GM21360 (cell line): Measurements from ENCODE around the gene PIAS4.
A peak's percentile ranks its signal among the peaks of the same experiment; 100 is the strongest.
"Not testable (repeated sequence)": the region's sequence is repeated elsewhere in the genome, so short reads cannot be mapped to it uniquely, and the experiment has no call there.

ENCODE experiments used
- ATAC-seq: cut with Tn5 transposase; IDR thresholded peaks from one replicate; pipeline ENCODE4 v1.9.1; 2021; ENCODE audit warnings: mild to moderate bottlenecking, moderate library complexity; ENCODE audit not compliant: unreplicated experiment

Gene PIAS4

DNA sequence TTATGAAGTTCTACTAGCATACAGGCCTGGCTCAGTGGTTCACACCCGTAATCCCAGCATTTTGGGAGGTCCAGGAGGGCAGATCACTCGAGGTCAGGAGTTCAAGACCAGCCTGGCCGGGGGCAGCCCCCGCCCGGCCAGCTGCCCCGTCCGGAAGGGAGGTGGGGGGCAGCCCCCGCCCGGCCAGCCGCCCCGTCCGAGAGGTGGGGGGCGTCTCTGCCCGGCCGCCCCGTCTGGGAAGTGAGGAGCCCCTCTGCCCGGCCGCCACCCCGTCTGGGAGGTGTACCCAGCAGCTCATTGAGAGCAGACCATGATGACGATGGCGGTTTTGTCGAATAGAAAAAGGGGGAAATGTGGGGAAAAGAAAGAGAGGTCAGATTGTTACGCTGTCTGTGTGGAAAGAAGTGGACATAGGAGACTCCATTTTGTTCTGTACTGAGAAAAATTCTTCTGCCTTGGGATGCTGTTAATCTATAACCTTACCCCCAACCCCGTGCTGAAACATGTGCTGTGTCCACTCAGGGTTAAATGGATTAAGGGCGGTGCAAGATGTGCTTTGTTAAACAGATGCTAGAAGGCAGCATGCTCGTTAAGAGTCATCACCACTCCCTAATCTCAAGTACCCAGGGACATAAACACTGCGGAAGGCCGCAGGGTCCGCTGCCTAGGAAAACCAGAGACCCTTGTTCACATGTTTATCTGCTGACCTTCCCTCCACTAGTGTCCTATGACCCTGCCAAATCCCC is 8.7 kb upstream of the PIAS4 start:
- not testable (repeated sequence) for ATAC-seq

DNA sequence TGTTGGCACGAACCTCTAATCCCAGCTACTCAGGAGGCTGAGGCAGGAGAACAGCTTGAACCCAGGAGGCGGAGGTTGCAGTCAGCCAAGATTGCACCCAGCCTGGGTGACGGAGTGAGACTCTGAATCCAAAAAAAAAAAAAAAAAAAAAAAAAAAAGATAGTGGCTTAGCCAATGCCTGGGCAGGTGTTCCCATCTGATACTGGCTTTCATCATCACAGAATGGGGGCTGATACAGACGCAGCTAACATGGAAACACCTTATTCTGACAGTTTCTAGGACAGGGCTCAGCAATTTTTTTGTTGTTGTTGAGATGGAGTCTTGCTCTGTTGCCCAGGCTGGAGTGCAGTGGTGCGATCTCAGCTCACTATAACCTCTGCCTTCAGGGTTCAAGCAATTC is 6.7 kb upstream of the PIAS4 start:
- ATAC-seq = not testable (repeated sequence)

DNA sequence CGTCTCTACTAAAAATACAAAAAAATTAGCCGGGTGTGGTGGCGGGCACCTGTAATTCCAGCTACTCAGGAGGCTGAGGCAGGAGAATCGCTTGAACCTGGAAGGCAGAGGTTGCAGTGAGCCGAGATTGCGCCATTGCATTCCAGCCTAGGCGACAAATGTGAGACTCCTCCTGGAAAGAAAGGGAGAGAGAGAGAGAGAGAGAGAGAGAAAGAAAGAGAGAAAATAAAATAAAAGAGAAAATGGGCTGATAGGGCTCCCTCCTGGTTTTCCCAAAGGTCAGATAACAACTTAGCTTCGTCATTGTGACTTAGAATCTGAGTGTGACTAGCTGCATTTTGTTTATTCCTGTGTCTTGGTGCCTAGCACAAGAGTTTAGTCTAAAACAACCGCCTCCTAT is 2.1 kb upstream of the PIAS4 start:
- ATAC-seq = not testable (repeated sequence)

DNA sequence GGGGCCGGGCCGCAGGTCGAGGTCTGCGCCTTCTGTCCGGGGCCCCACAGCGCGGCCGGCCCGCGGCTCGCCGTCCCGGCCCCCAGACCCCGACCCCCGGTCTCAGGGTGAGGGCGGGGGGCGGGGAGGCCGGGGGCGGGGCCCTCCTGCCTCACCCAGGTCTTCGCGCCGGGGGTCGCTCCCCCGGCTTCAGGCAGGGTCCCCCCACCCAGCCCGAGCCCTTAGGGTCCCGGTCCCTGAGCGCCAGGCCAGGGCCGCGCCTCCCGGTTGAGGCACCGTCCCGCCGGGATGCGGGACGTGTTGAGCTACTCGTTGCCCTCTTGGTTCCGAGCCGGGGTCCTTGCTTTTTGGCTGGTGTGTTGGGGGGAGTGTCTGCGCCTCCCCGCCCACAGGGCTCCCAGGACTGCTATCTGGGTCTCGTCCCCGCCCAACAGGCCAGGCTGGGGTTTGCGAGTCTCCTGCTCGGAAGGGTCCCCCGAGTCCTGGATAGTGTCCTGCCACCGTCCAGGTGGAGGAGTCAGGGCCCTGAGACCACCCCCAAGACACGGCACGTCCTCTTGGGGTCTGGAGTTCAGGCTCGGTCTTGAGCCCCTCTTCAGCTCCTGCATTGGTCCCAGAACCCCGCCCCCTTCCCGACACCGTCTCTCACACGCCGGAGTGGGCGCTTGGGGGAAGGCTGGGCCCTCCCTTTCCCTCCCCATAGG is 452 bp downstream of the PIAS4 start:
- ATAC-seq = peak; percentile 23

DNA sequence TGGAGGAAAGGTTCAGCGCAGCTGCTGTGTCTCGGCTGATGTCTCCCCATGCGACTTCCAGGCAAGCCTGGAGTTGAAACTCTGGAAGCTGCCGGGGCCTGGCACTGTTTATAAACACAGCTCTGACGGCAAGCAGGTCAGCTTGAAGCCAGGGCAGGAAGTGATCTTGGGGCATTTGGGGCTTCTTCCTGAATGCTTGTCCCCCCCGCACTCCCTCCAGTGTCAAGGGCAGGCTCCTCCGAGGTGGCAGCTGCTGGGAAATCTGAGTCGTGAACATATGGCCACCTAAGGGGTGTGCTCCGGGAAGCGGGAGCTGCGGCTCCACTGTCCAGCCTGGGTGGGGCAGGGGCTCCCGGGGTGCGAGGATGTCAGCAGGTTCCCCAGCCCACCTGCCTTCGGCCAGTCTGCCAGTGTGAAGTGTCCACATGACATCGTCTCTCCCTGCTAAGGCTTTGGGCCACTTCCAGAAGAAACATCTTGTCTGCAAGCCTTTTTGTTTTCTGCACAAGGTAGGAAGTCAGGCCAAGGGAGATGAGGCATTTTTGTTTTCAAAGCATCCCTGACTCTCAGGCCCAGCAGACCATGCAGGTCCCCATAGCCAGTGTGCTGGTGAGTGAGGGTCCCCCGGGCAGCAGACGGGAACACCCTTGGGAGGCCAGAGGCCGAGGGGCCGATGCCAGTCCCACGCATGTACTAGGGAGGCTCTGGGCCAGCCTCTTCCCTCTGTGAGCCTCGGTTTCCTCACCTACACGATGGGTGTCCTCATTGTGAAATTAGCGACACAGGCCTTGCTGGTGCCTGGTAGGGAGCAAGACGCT is 2.7 kb downstream of the PIAS4 start:
- no peak for ATAC-seq

DNA sequence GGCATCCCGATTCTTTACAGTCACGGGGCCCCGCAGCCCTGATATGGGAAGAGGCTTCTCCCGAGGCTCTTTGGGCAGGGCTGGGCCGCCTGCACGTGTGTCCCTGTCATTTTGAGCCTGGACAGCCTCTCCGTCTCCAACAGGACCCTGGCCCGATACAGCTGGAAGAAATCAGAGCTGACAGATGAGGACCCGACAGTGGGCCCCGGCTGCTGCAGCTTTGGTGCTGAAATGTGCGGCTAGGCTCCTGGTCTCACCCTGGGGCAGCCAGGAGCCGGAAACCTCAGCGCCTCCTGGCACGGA is 3.2 kb downstream of the PIAS4 start:
- no peak for ATAC-seq

DNA sequence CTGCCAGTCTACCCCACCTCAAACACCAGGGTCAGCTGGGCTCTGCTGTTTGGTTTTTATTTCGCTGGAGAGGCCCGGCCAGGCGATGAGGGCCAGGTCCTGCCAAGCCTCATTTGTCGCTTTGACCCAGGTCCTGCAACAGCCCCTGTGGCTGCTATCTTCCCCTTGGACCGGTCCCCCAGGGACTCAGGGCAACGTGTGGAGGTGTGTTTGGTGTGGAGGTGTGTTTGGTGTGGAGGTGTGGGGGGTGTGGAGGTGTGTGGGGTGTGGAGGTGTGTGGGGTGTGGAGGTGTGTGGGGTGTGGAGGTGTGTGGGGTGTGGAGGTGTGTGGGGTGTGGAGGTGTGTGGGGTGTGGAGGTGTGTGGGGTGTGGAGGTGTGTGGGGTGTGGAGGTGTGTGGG is 3.9 kb downstream of the PIAS4 start:
- ATAC-seq = not testable (repeated sequence)

DNA sequence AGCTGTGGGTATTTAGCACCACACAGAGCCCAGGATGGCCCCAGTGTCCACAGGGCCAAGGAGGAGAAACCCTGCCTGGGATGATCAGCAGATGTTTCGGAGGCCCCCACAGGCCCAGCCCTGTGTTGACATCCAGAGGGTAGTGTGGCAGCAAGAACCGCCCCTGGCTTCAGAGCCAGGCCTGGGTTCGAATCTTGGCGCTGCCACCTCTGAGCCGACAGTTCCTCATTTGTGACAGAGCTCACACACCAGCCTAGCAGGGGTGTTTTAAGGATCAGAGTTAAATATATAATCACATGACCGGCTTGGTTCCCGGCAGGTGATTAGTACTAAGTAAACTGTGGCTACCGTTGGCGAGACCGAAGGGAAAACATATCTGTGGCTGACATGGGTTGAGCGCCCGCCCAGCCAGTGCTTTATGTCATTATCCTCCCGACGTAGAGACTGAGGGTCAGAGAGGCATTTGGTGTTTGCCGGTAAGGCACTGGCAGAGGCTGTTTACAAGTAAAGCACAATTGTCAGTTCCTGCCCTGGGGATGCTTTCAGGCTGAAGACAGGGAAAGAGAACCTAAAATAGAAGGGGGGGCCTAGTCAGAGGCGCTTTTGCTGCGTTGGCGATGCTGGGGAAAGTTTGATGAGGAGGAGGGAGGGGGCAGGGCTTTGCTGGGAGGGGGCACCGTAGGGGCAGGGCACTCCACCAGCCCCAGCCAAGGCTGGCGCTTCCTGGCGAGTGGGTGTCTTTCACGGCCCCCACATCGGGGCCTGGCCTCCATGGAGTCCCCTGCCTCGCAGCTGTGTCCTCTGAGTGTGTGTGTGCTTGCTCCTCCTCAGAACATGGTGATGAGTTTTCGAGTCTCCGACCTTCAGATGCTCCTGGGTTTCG is 4.8 kb downstream of the PIAS4 start:
- ATAC-seq = no peak

DNA sequence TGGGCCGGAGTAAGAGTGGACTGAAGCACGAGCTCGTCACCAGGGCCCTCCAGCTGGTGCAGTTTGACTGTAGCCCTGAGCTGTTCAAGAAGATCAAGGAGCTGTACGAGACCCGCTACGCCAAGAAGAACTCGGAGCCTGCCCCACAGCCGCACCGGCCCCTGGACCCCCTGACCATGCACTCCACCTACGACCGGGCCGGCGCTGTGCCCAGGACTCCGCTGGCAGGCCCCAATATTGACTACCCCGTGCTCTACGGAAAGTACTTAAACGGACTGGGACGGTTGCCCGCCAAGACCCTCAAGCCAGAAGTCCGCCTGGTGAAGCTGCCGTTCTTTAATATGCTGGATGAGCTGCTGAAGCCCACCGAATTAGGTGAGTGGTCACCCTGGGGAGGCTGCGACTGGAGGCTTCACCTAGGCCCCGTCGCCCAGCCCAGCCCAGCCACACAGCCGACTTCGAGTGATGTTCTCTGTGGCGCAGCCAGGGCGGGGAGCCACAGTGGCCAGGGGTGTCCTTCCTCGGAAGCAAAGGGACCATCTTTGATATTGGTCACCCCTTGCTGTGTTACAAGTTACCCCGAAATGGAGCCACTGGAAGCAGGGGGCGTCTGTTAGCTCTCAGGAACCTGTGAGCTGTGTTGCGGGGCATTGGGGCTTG is 5.6 kb downstream of the PIAS4 start:
- ATAC-seq = no peak

DNA sequence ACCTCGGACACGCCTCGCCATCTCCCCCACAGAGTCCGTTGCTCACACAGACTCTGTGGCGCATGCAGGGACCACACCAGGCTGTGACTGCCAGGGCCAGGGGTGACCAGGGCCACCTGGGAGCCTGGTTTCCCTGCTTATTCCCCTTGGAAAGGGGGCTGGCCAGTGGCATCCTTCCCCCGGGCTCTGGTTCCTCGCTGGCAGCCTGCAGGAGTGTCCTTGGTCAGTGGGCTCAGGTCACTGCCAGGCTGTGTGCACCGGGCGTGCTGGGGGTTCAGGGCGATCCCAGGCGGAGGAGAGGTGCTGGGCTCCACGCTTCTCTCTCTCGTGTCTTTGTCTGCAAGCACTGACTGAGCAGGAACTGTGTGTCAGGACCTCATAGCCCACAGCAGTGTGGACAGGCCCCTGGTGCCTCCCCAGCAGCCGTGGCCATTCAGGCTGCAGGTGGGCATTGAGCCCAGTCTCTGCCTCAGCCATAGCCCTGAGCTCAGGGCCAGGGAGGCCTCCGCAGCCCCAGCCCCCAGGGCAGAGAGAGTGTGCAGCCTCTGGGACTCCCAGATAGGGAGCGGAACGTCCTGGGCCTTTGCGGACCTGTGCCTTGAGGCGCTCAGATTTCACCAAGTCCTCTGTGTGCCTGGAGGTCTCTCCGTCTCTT is 6.5 kb downstream of the PIAS4 start:
- no peak for ATAC-seq

DNA sequence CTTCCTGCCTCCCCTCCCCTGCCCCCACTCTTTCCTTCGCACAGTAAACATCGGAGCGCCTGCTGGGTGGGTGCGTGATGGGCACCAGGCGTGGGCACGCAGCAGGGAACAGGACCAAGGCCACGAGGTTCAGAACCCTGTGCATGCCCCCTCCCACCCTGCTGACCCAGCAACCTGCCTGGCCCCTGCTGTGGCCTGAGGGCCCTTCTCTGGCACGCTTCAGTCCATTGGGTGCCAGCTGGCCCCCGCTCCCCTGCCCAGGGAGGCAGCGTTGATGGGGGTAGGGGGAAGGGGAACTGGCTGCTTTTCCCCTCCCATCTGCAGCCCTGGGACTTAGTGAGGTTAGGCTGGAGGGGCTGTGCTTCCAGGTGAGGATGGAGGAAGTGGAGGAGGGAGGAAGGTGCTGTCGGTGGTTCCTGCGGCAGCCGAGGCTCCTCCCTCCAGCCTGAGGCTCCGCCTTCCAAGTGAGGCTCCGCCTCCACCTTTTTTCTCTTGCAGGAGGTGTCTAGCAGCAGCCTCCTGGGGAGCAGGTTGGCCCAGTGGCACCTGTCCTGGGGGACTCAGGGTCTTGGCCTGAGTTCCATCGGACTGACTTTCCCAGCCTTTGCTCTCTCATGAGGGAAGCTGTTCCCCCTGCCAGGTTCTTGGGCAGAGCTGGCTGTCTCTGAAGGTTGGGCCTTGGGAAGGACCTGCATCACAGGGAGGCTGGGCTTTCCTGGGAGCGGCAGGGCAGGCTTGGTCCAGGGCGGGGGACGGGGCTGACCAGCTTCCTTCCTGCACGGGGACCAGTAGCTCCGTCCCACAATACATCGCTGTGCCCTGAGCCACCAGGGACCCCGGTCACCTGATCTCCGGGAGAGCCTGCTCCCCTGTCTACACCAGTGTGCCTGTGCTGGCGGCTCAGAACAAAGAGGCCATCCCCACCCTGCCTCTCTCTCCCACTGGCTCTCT is 7.3 kb downstream of the PIAS4 start:
- no peak for ATAC-seq

DNA sequence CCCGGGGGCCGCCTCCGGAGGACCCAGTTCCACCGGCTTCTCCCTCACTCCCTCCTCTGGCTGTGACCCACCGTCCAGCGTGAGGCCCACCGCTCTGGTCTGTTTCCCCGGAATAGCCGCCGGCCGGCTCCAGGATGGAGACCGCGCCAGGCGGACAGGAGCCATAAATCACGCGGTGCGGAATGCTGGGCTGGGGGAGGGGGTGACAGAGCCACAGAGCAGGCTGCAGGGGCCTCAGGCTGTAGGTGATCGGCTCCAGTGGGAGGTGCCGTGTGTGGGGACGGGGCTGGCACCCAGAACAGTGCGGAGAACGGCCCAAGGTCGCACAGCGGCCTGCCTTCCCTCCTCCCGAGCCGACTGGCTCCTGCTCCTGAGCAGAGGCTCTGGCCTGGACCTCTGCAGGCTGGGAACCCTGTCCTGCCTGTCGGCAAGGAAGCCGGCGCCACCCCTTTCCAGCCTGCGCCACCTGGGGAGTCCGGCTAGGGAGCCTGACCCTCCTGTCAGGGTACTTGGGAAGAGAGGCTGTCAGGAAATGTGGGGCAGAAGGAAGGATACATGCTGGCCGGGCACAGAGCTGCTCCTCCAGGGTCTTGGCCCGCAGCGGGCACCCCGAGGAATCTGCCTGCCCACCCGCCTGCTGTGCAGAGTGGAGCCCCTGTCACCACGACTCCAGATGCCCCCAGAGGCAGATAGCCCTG is 8.3 kb downstream of the PIAS4 start:
- no peak for ATAC-seq

DNA sequence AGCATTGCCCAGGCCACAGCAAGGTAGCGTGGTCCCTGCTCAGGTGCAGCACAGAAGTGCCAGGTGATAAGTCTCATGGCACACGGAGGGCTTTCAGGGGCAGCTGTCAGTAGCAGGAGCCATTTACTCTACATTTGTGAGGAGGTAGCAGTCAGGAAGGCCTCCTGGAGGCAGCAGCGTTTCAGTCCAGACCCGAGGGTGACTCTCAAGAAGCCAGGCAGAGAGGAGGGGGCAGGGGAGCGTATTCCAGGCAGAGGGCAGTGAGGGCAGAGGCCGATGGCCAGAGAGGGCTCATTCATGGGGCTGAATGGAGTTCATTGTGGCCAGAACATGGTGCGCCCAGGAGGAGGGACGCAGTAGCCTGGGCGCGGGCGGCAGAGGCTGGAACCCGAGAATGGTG is 8.9 kb downstream of the PIAS4 start:
- no peak for ATAC-seq

DNA sequence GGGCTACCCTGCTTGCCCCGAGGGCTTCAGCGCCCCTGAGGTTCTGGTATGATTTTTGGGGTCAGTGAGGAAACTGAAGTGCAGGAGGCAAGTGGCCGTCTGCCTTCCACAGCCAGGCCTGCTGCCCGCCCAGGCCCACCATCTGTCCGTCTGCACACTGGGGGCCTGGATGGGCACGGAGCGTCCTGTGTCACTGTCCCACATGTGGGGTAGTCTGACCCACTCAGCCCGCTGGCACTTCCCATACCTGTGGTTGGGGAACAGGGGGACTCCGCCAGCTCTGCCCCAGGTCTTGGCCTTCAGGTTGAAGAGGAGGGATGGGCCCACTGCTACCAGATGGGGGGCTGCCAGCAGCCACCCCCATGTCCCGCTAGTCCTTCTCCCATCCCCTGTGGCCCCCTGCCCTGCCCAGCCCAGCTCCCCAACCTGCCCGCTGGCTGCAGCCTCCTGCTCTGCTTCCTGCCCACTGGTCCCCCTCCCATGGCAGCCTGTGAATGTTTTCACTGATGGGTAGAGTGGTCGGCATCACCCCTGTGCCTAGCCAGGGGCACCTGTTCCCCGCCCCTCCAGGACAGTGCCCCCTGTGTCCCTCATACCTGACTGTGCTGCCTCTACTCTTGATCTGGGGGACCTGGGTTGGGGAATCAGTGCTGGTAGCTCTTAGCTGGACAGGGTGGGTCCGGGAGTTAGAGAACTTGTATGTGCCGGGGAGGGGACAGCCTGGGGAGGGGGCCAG is 9.5 kb downstream of the PIAS4 start:
- no peak for ATAC-seq

DNA sequence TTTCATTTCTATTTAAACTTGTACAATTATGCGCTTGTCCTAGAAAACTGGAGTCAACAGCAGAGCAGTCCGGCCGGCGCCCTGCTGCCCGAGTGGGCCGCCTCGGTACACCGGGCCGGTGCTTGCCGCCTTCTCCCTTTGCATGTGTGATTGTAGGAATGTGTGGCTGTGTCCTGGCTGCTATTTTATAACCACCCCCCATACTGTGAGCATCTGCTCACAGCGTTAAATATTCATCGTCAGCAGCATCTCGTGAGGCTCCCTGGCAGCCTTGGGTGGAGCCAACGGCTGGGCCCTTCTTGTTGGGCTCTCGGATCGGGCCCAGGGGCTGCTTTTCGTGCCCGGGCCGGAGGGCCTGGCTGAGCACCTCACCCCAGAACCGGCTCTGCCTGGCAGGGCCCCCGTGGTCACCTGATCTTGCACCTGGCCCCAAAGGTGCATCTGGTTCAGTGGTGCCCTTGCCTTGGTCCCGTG is 10.6 kb downstream of the PIAS4 start:
- no peak for ATAC-seq

DNA sequence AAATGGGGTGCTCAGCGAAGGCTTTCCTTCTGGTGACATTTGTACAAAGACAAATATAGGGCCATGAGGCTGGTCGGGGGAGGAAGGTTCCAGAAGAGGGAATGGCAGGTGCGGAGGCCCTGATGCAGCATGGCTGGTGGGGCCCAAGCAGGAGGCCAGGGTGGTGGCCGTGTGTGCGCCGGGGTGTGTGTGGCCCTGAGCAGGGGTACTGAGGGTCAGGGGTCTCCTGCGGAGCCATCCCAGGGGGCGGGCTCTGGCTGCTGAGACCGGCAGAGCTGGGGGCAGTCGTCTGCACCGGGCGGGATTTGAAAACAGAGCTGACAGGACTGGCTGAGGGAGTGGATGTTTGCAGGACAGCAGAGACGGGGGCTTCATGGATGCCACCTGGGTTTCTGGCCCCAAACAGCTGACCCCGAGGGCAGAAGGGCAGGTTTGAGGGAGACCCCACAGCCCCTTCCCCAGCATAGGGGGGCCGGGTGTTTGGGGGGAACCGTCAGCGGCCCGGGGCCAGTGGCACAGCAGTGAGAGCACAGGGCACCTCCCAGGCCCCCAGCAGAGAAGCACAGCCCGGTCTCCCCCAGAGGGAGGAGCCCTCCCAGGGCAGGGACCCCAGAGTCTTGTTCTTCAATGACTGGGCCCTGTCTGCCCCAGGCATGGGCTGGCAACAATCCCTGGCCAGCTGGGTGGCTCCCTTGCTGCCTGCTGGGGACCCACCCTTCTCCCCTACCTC is 11.4 kb downstream of the PIAS4 start:
- ATAC-seq = no peak

DNA sequence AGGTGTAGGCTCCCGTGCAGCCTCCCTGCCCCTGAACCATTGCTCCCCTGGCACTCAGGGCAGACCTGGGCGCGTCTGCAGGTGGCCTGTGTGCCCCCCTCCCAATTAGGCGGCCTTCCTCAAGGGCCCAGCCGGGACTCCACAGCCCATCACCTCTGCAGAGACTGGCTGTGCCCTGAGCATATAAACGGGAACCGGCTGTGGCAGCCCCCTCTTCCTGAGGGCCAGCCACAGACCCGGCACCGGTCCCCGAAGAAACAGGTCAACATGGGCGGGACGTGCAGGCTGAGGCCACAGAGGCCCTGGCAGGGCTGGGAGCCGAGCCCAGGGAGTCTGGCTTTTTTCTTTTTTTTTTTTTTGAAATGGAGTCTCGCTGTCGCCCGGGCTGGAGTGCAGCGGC is 12.0 kb downstream of the PIAS4 start:
- no peak for ATAC-seq
